C4-2B (cell line): ENCODE measurements around the gene PELI3.

Source experiments
- ZFX ChIP-seq: fragments of 450-650 bp; IDR thresholded peaks from 2 replicates; pipeline ENCODE4 v1.6.1; 2017
- TF ChIP-seq, protein P1 (sequence below): fragments of 450-650 bp; conservative IDR thresholded peaks from 2 replicates; pipeline ENCODE4 v1.5.1; 2017; ENCODE audit warnings: mild to moderate bottlenecking

DNA sequence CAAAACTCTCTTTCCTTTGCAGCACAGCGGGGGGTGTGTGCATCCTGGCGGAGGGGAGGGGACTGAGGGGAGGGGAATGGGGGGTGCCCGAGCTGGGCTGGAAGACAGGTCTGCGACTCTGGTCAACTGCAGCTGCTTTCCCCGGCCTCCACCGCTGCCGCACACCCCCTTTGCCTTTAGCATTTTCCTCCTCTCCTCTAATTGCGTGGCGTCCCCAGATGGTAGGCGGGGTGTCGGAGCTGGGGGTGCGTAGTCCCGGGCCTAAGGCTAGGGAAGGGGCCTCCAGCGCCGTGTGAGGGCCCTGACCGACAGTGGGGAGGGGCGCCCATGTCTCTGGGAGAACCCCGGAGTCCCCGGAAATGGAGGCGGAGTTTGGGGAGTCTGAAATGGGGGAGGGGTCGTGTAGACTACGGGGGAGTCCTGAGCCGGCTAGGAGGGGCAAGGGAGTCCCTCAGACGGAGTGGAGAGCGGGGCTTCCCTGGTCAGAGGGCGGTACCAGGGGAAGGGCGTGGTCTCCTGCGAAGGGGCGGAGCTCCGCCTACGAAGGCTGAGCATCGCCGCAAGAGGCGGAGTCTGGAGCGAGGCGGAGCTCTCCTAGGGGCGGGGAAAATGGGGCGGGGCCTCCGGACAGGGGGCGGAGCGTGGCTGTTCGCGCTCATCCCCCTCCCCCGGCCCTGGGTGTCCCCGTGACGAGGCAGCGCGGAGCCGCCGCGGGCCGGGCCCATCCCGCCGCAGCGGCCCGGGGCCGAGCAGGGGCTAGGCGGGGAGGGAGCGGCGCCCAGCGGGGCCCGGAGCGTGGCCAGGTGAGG is at the start of gene PELI3:
- TF ChIP-seq, protein P1, sequence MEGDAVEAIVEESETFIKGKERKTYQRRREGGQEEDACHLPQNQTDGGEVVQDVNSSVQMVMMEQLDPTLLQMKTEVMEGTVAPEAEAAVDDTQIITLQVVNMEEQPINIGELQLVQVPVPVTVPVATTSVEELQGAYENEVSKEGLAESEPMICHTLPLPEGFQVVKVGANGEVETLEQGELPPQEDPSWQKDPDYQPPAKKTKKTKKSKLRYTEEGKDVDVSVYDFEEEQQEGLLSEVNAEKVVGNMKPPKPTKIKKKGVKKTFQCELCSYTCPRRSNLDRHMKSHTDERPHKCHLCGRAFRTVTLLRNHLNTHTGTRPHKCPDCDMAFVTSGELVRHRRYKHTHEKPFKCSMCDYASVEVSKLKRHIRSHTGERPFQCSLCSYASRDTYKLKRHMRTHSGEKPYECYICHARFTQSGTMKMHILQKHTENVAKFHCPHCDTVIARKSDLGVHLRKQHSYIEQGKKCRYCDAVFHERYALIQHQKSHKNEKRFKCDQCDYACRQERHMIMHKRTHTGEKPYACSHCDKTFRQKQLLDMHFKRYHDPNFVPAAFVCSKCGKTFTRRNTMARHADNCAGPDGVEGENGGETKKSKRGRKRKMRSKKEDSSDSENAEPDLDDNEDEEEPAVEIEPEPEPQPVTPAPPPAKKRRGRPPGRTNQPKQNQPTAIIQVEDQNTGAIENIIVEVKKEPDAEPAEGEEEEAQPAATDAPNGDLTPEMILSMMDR, result no peak
- TF ChIP-seq ZFX, result no peak
